Mucosa of descending colon (tissue), 3 donors: ENCODE results near the gene PPP3CB. TPM values are rescaled to one million over a fixed set of nuclear protein-coding genes. Genes with fewer than 3 reads are reported as not detected.

Experiments
- ATAC-seq: fragments of 200-7000 bp; cut with Tn5 transposase; one replicate; pipeline ENCODE4 v1.9.1; 2020; ENCODE audit warnings: mild to moderate bottlenecking, moderate library complexity
- DNase-seq, 3 donors: peaks; one replicate each; pipeline ENCODE4 v3.0.0-alpha.2; 2020
- H3K36me3 ChIP-seq: fragments of 200-600 bp; one replicate; pipeline ENCODE4 v1.8.0; 2021; ENCODE audit warnings: low read depth, mild to moderate bottlenecking
- H3K4me1 ChIP-seq: fragments of 200-600 bp; one replicate; pipeline ENCODE4 v1.8.0; 2021; ENCODE audit warnings: low read depth, mild to moderate bottlenecking
- H3K4me3 ChIP-seq: fragments of 200-600 bp; one replicate; pipeline ENCODE4 v1.8.0; 2021; ENCODE audit warnings: mild to moderate bottlenecking
- H3K9me3 ChIP-seq: fragments of 200-600 bp; one replicate; pipeline ENCODE4 v1.8.0; 2021; ENCODE audit warnings: mild to moderate bottlenecking
- intact Hi-C, 2 donors: fragments of 100-400 bp; cut with DNase I in 1 of 2; cut with micrococcal nuclease in 1 of 2; formaldehyde crosslinking; loops; one replicate each; pipeline versions ENCODE4 v1.11.0 to v1.11.1; 2022; cut with DNase I, micrococcal nuclease
- total RNA-seq, 3 donors: library from RNA; stranded (reverse); fragmentation: NEBNext Ultra II Directional in 2 of 3; extraction: Animal tissue kit (Norgen Biotek cat#: 25700) in 2 of 3; gene quantifications; one replicate each; pipeline versions ENCODE4 v1.2.1 to v1.2.4, GENCODE V29; 2021 to 2023
- TF ChIP-seq, protein P1 (sequence below): fragments of 200-600 bp; IDR thresholded peaks from one replicate; pipeline ENCODE4 v1.8.0; 2022; ENCODE audit warnings: antibody characterized with exemption, mild to moderate bottlenecking
- donor health status: DM: no; HTN: no; CAD: no; lungs with moderate emphysema.
- donor health status: DM: no; HTN: no; CAD: no.
- donor health status: DM: no; HTN: yes; CAD: no.

The PPP3CB gene
- total RNA-seq, 3 donors from 2014 or later = 25.8 to 79.6 (median 27.3) TPM

GRCh38 chr10:73529089-73529832, 33.4 kb upstream of the PPP3CB start:
- no peaks in the 10 kb centered on the region for H3K9me3 ChIP-seq
- TF ChIP-seq, protein P1, sequence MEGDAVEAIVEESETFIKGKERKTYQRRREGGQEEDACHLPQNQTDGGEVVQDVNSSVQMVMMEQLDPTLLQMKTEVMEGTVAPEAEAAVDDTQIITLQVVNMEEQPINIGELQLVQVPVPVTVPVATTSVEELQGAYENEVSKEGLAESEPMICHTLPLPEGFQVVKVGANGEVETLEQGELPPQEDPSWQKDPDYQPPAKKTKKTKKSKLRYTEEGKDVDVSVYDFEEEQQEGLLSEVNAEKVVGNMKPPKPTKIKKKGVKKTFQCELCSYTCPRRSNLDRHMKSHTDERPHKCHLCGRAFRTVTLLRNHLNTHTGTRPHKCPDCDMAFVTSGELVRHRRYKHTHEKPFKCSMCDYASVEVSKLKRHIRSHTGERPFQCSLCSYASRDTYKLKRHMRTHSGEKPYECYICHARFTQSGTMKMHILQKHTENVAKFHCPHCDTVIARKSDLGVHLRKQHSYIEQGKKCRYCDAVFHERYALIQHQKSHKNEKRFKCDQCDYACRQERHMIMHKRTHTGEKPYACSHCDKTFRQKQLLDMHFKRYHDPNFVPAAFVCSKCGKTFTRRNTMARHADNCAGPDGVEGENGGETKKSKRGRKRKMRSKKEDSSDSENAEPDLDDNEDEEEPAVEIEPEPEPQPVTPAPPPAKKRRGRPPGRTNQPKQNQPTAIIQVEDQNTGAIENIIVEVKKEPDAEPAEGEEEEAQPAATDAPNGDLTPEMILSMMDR = peak; percentile 64
- intact Hi-C loops = loop anchor here in 1 of 2 donors (5.0 kb wide), 1 partner anchor 113 kb away; the partner anchor contains the start of gene MYOZ1
- H3K36me3 ChIP-seq = no peaks in the 10 kb centered on the region
- H3K4me3 ChIP-seq = no peak overlapping the region
- ATAC-seq (peak; percentile 88), DNase-seq (peak in 2 of 3 donors; percentile 45 to 70)
- peaks cover 9% of the 10 kb centered on the region for H3K4me1 ChIP-seq

- DNase-seq (no peak), ATAC-seq (no peak)
- Histone ChIP-seq H3K36me3 (peaks cover 2% of the 10 kb centered on the region), H3K4me3 (no peak overlapping the region), H3K9me3 (no peaks in the 10 kb centered on the region), H3K4me1 (no peaks in the 10 kb centered on the region)
- intact Hi-C loops = no loop called here
- TF ChIP-seq, protein P1 = no peak
Observed at GRCh38 chr10:73522263-73522662, 26.4 kb upstream of the PPP3CB start.

GRCh38 chr10:73519336-73519735, 23.5 kb upstream of the PPP3CB start:
- H3K9me3 ChIP-seq = no peaks in the 10 kb centered on the region
- intact Hi-C loops = no loop called here
- DNase-seq = no peak
- ATAC-seq = no peak
- no peaks in the 10 kb centered on the region for H3K4me1 ChIP-seq
- no peak overlapping the region for H3K4me3 ChIP-seq
- peaks cover 12% of the 10 kb centered on the region for H3K36me3 ChIP-seq
- TF ChIP-seq, protein P1 = no peak

DNA sequence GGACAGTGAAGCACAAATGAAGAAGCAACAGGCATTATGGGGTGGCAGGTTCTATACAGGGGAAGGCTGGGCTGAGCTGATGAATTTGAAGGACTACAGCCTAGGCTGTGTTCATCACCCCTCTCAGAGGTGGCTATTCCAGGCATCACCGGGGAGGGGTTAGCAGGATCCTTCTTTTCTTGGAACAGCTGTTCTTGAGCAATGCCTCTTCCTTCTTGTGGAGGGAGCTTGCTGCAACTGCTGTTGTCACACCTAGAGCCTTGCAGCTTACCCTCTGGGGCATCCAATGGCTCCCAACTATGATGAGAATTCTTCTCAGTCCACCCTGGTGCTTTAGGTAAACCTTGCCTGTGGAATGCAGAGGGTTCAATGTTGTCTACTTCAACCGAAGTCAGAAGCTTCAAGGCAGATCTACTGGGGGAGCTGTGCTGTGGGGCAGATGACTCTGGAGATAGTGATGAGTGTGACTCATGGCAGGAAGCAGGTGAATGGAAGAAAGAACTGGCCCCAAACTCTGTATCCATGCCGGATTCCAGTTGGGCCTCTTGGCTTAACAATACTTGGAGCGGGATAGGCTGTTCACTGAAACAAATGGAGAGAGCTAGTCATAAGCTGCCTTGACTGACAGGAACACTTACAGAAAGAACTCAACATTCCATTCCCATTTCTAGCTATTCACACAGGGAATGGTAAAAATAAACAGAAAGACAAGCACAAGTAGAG, 21.5 kb upstream of the PPP3CB start:
- Histone ChIP-seq H3K36me3 (peaks cover 12% of the 10 kb centered on the region), H3K4me3 (no peak overlapping the region), H3K9me3 (no peaks in the 10 kb centered on the region), H3K4me1 (no peaks in the 10 kb centered on the region)
- no peak for DNase-seq
- intact Hi-C loops = no loop called here
- TF ChIP-seq, protein P1 = no peak
- ATAC-seq = no peak

DNA sequence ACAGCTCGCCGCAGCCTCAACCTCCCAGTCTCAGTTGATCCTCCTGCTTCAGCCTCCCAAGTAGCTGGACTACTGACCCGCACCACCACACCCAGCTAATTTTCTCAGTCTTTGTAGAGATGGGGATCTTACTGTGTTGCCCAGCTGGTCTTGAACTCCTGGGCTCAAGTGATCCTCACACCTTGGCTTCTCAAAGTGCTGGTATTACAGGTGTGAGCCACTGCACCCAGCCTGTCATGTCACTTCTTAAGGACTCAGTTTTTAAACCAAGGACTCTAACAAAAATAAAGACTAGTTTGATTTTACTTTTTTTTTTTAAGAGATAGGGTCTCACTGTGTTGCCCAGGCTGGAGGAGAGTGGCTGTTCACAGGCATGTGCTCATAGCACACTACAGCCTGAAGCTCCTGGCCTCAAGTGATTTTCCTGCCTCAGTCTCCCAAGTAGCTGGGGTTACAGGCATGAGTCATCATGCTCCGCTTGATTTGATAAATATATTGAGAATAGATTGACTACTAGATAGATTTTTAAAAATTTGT, 16.5 kb upstream of the PPP3CB start:
- no peak for DNase-seq
- no peaks in the 10 kb centered on the region for H3K9me3 ChIP-seq
- TF ChIP-seq, protein P1 = no peak
- intact Hi-C loops = no loop called here
- no peak overlapping the region for H3K4me3 ChIP-seq
- no peak for ATAC-seq
- H3K4me1 ChIP-seq = no peaks in the 10 kb centered on the region
- H3K36me3 ChIP-seq = peaks cover 10% of the 10 kb centered on the region
